Astrocyte (in vitro differentiated cells and primary cell): ENCODE results near the gene TTPAL. TPM values are rescaled to one million over a fixed set of nuclear protein-coding genes. Genes with fewer than 3 reads are reported as not detected.

ENCODE experiments used
- DNase-seq: peaks from one replicate; pipeline ENCODE4 v3.0.0-alpha.2; 2010; ENCODE audit warnings: low read depth
- FAIRE-seq: peaks from 2 replicates; lab custom pipeline; 2011; peaks lifted over from hg19 to GRCh38; lab: Jason Lieb, UNC
- H2AFZ ChIP-seq: 2 replicates; pipeline ENCODE4 v1.6.0; 2012; ENCODE audit warnings: low read depth, low read length, inconsistent platforms
- H3K27ac ChIP-seq: 2 replicates; pipeline ENCODE4 v1.5.1; 2011; ENCODE audit warnings: low read depth, low read length, inconsistent platforms
- H3K27me3 ChIP-seq: 2 replicates; pipeline ENCODE4 v1.6.0; 2011; ENCODE audit warnings: low read length, inconsistent platforms; ENCODE audit not compliant: insufficient read depth
- H3K36me3 ChIP-seq: 2 replicates; pipeline ENCODE4 v1.5.1; 2011; ENCODE audit warnings: low read length, inconsistent platforms; ENCODE audit not compliant: insufficient read depth
- H3K4me1 ChIP-seq: 2 replicates; pipeline ENCODE4 v1.5.1; 2011; ENCODE audit warnings: low read length, inconsistent platforms; ENCODE audit not compliant: insufficient read depth
- H3K4me2 ChIP-seq: 2 replicates; pipeline ENCODE4 v1.6.0; 2012; ENCODE audit warnings: low read length, inconsistent platforms
- H3K4me3 ChIP-seq: 2 replicates; pipeline ENCODE4 v1.5.1; 2011; ENCODE audit warnings: low read depth, mild to moderate bottlenecking, low read length, inconsistent platforms; ENCODE audit not compliant: insufficient read depth
- H3K79me2 ChIP-seq: 2 replicates; pipeline ENCODE4 v1.6.0; 2012; ENCODE audit warnings: mild to moderate bottlenecking, low read length, inconsistent platforms; ENCODE audit not compliant: insufficient read depth
- H3K9ac ChIP-seq: 2 replicates; pipeline ENCODE4 v1.6.0; 2012; ENCODE audit warnings: mild to moderate bottlenecking, low read length, inconsistent platforms
- H3K9me3 ChIP-seq: 2 replicates; pipeline ENCODE4 v1.5.1; 2012; ENCODE audit warnings: low read depth, mild to moderate bottlenecking, low read length, inconsistent platforms; ENCODE audit not compliant: insufficient read depth
- H4K20me1 ChIP-seq: 2 replicates; pipeline ENCODE4 v1.6.0; 2012; ENCODE audit warnings: low read length, inconsistent platforms; ENCODE audit not compliant: insufficient read depth
- H3K27ac Mint-ChIP-seq: one replicate; pipeline ENCODE4 v1.8.0; 2021; ENCODE audit warnings: mild to moderate bottlenecking, mixed read lengths; ENCODE audit not compliant: unreplicated experiment
- H3K27me3 Mint-ChIP-seq: one replicate; pipeline ENCODE4 v1.8.0; 2021; ENCODE audit warnings: low read depth, mixed read lengths; ENCODE audit not compliant: unreplicated experiment
- H3K36me3 Mint-ChIP-seq: one replicate; pipeline ENCODE4 v1.8.0; 2021; ENCODE audit warnings: low read depth, mixed read lengths; ENCODE audit not compliant: unreplicated experiment
- H3K4me1 Mint-ChIP-seq: one replicate; pipeline ENCODE4 v1.8.0; 2021; ENCODE audit warnings: low read depth, mixed read lengths; ENCODE audit not compliant: unreplicated experiment
- H3K4me3 Mint-ChIP-seq: one replicate; pipeline ENCODE4 v1.8.0; 2021; ENCODE audit warnings: mild to moderate bottlenecking, moderate library complexity, mixed read lengths; ENCODE audit not compliant: unreplicated experiment
- H3K9me3 Mint-ChIP-seq: one replicate; pipeline ENCODE4 v1.8.0; 2021; ENCODE audit warnings: mild to moderate bottlenecking, mixed read lengths; ENCODE audit not compliant: unreplicated experiment
- CTCF ChIP-seq: IDR thresholded peaks from 2 replicates; pipeline ENCODE4 v1.5.1; 2011; ENCODE audit warnings: low read depth, mild to moderate bottlenecking, inconsistent platforms, low read length, moderate library complexity; ENCODE audit not compliant: insufficient read depth
- EZH2 ChIP-seq: IDR thresholded peaks from 2 replicates; pipeline ENCODE4 v1.6.1; 2012; ENCODE audit warnings: mild to moderate bottlenecking, low read length, inconsistent platforms; ENCODE audit not compliant: insufficient read depth
- total RNA-seq: library from RNA; stranded (reverse); gene quantifications from 2 replicates; pipeline ENCODE4 v1.2.1, GENCODE V29; 2021

TTPAL gene
- total RNA-seq, 1 donor from 2014 or later, result 23.3 TPM

GRCh38 chr20:44528309-44528708 is 52.6 kb downstream of the TTPAL start:
- no peak overlapping the region for H3K4me3 Mint-ChIP-seq
- peaks cover 2% of the 10 kb centered on the region for H3K4me1 Mint-ChIP-seq
- no peaks in the 10 kb centered on the region for H4K20me1 ChIP-seq
- H3K79me2 ChIP-seq, result peaks cover 7% of the 10 kb centered on the region
- no peak overlapping the region for H3K27ac ChIP-seq
- no peaks in the 10 kb centered on the region for H3K36me3 Mint-ChIP-seq
- DNase-seq, result no peak
- H3K27me3 Mint-ChIP-seq, result no peaks in the 10 kb centered on the region
- TF ChIP-seq EZH2 (no peak), CTCF (no peak)
- no peak overlapping the region for H3K4me3 ChIP-seq
- H3K9me3 ChIP-seq, result no peaks in the 10 kb centered on the region
- no peak overlapping the region for H2AFZ ChIP-seq
- no peak for FAIRE-seq
- no peak overlapping the region for H3K9ac ChIP-seq
- peaks cover 18% of the 10 kb centered on the region for H3K4me1 ChIP-seq
- no peaks in the 10 kb centered on the region for H3K36me3 ChIP-seq
- H3K4me2 ChIP-seq, result no peak overlapping the region
- no peak overlapping the region for H3K27ac Mint-ChIP-seq
- H3K27me3 ChIP-seq, result no peaks in the 10 kb centered on the region
- H3K9me3 Mint-ChIP-seq, result no peaks in the 10 kb centered on the region

GRCh38 chr20:44532259-44532980 is 56.7 kb downstream of the TTPAL start:
- FAIRE-seq (no peak), DNase-seq (no peak)
- H3K4me1 ChIP-seq, result peaks cover 8% of the 10 kb centered on the region
- no peaks in the 10 kb centered on the region for H3K9me3 ChIP-seq
- TF ChIP-seq CTCF (no peak), EZH2 (no peak)
- no peaks in the 10 kb centered on the region for H3K27me3 Mint-ChIP-seq
- H3K4me2 ChIP-seq, result peak overlapping the region; percentile 98
- H3K27ac ChIP-seq, result peak overlapping the region; percentile 84
- no peaks in the 10 kb centered on the region for H3K4me1 Mint-ChIP-seq
- no peaks in the 10 kb centered on the region for H4K20me1 ChIP-seq
- H3K36me3 ChIP-seq, result no peaks in the 10 kb centered on the region
- peak overlapping the region; percentile 99 for H2AFZ ChIP-seq
- H3K9ac ChIP-seq, result peak overlapping the region; percentile 94
- H3K9me3 Mint-ChIP-seq, result no peaks in the 10 kb centered on the region
- H3K27ac Mint-ChIP-seq, result no peak overlapping the region
- no peaks in the 10 kb centered on the region for H3K27me3 ChIP-seq
- peak overlapping the region; percentile 66 for H3K4me3 ChIP-seq
- H3K79me2 ChIP-seq, result peaks cover 22% of the 10 kb centered on the region
- H3K36me3 Mint-ChIP-seq, result no peaks in the 10 kb centered on the region
- H3K4me3 Mint-ChIP-seq, result no peak overlapping the region

GRCh38 chr20:44532981-44533331 is 57.3 kb downstream of the TTPAL start:
- no peak for FAIRE-seq
- Histone ChIP-seq H3K4me3 (peak overlapping the region; percentile 66), H3K9ac (peak overlapping the region; percentile 94), H3K79me2 (peaks cover 22% of the 10 kb centered on the region), H3K27ac (peak overlapping the region; percentile 4), H3K4me2 (peak overlapping the region; percentile 98), H3K36me3 (no peaks in the 10 kb centered on the region), H3K4me1 (peaks cover 8% of the 10 kb centered on the region), H2AFZ (no peak overlapping the region), H3K27me3 (no peaks in the 10 kb centered on the region), H4K20me1 (no peaks in the 10 kb centered on the region), H3K9me3 (no peaks in the 10 kb centered on the region)
- Mint-ChIP-seq H3K27ac (no peak overlapping the region), H3K9me3 (no peaks in the 10 kb centered on the region), H3K27me3 (no peaks in the 10 kb centered on the region), H3K4me3 (no peak overlapping the region), H3K4me1 (no peaks in the 10 kb centered on the region), H3K36me3 (no peaks in the 10 kb centered on the region)
- no peak for TF ChIP-seq CTCF
- TF ChIP-seq EZH2, result no peak
- DNase-seq, result peak; percentile 47
